Astrocyte of the spinal cord (primary cell): Measurements from ENCODE around the gene PPP1R13B.
"Not testable (repeated sequence)": the region's sequence is repeated elsewhere in the genome, so short reads cannot be mapped to it uniquely, and the experiment has no call there.

Experiments used
- DNase-seq: peaks from one replicate; pipeline ENCODE4 v3.0.0; 2011; ENCODE audit warnings: low read depth, low spot score
- H3K4me3 ChIP-seq: 2 replicates; pipeline ENCODE4 v1.5.1; 2011; ENCODE audit warnings: low read depth, mild to moderate bottlenecking, low read length, moderate library complexity
- in situ Hi-C: cut with HindIII; loops from 2 replicates; pipeline ENCODE4 v1.10.0; 2017; ENCODE audit warnings: low sequenced_read_pairs
- TF ChIP-seq, protein P1 (sequence below): IDR thresholded peaks from 2 replicates; pipeline ENCODE4 v1.5.1; 2012; ENCODE audit warnings: low read depth, mild to moderate bottlenecking, low read length, inconsistent platforms

PPP1R13B gene

DNA sequence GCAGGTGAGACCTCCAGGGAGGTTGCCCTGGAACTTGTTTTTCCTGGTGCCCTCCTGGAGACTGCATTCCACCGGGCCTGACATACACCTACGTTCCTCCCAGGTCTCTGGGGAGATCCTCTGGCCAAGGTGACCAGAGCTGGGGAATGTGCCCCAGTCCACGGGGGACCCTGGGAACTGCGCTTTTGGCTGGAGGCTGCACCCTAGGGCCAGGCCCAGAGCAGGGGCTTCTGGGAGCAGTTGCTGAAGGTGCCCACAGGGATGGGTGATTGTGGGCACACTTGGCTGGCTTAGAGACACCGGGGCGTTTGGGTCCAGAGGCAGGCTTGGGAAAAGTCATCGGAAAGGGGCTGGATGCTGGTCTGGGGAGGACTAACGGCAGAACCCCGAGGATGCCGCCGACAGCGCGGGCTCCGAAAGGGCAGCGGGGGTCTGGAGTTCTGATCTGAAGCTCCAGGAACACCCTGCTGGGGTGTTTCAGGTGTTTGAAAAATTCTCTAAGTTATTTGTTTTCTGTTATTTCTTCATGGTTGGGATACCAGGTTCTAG is 44.4 kb upstream of the PPP1R13B start:
- in situ Hi-C loops, result no loop called here
- TF ChIP-seq, protein P1, sequence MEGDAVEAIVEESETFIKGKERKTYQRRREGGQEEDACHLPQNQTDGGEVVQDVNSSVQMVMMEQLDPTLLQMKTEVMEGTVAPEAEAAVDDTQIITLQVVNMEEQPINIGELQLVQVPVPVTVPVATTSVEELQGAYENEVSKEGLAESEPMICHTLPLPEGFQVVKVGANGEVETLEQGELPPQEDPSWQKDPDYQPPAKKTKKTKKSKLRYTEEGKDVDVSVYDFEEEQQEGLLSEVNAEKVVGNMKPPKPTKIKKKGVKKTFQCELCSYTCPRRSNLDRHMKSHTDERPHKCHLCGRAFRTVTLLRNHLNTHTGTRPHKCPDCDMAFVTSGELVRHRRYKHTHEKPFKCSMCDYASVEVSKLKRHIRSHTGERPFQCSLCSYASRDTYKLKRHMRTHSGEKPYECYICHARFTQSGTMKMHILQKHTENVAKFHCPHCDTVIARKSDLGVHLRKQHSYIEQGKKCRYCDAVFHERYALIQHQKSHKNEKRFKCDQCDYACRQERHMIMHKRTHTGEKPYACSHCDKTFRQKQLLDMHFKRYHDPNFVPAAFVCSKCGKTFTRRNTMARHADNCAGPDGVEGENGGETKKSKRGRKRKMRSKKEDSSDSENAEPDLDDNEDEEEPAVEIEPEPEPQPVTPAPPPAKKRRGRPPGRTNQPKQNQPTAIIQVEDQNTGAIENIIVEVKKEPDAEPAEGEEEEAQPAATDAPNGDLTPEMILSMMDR, result no peak
- no peak overlapping the region for H3K4me3 ChIP-seq
- no peak for DNase-seq

DNA sequence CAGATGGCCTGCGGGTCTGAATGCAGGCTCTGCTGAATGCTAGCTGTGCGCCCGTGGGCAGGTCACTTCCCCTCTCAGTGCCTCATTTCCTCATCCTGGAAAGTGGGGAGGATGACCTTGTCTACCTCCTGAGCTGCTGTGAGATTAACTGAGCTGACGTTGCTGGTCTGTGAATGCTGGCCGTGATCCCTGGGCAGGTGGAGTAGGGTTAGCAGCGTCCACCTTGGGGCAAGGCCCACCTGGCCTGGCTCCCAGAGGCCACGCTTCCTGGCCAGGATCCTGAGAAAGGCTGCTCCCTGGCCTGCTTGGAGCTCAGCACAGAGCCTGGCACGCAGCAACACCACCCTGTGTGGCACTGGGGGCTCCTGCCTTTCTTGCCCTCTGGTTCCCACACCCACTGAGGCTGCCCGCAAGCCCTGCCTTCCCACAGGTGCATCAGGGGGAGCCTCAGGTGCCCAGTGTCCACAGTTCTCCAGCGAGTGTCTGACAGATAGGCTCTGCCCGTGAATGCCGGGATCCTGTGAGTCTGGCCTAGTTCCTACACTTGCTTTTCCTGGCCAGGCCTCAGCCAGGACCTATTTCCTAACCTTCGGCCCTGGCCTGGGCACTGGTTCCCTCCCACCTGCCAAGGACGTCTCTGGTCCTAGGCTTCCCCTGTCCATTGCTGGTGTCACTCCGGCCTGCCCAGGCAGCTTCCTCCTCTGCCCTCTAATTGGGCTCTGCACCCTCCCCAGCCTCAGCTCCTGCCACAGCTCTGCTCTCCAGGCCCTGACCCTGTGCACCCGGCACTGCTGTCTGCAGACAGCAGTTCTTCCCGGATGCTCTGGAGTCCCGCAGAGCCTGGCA is 43.7 kb upstream of the PPP1R13B start:
- in situ Hi-C loops, result no loop called here
- TF ChIP-seq, protein P1, result no peak
- no peak for DNase-seq
- H3K4me3 ChIP-seq, result no peak overlapping the region

DNA sequence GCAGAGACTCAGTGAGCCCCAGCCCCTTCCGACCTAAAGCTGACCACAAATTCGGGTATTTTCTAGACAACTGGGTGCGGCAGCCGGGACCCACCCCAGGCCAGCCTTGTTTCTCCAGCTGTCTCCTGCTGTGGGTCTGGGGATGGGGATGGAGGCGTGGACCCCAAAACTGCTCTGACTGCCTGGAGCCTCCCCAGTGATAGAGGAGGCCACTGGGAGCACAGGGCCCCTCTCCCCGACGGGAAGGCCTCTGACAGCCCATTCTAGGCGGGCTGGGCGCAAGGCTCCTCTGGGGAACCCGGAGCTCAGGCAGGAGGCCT is 42.6 kb upstream of the PPP1R13B start:
- in situ Hi-C loops, result no loop called here
- DNase-seq, result no peak
- H3K4me3 ChIP-seq, result no peak overlapping the region
- TF ChIP-seq, protein P1, result no peak

DNA sequence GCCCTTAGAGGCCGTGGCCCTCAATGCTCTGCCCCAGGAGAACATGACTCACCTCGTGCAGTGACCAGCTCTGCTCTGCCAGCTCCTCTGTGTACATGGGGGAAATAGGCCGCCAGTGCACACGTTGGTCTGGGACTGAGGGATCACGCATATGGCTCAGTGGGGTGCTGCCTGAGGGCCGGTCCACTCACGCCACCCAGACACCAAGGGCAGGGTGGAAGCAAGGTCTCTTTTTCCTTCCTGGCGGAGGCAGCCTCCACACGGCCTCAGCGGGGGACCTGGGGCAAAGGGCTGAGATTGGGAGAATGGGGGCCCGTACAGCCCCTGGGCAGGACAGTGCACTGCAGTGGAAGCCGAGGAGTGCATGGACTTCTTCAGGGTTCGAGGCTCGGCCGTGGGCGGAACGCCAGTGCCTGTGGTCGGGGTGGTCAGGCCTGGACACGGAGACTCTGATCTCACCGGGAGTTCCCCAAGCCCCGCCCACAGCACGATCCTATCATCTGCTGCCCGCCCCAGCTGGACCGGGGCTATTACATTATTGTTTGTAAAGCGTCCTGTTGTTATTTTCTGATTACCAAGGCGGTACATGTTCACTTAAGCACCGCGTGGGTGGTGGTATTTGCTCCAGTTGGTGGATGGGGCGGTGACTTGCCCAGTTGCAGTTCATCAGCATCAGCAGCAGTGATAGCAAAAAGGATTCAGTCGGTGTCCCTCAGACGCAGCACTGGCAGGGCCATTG is 42.1 kb upstream of the PPP1R13B start:
- in situ Hi-C loops, result no loop called here
- H3K4me3 ChIP-seq, result no peak overlapping the region
- TF ChIP-seq, protein P1, result no peak
- no peak for DNase-seq

DNA sequence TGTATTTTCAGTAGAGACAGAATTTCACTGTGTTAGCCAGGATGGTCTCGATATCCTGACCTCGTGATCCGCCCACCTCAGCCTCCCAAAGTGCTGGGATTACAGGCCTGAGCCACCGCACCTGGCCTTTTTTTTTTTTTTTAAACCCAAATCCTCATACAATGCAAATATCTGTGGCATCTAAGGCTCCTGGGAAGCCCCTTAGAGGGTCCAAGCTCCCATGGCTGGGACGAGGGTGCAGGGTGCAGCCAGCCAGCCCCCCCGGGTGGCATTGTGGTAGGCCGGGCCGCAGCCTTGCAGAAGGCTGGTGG is 41.6 kb upstream of the PPP1R13B start:
- H3K4me3 ChIP-seq, in situ Hi-C loops, DNase-seq: not testable (repeated sequence)

DNA sequence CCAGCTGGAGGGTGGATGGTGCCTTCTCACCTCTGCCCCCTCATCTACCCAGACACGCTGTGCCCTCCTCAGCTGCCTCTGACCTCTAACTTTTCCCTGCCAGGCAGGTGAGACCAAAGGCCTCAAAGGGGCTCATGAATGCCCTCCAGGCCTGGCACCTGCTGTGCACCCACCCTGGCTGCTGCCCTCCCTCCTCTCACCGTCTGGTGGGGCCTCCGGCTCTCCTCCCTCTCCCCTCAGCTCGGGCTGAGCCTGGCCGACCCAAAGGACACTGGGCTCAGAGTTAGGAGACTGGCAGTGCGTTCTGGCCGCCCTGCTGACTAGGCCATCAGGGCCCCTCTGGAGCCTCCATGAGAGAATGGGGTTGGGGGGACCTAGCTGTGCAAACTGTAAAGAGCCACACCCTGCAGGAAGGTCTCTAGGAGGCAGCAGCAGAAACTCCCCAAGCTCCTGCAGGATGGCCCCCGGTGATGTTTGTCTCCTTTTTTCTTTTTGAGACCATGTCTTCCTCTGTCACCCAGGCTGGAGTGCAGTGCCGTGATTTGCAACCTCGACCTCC is 40.3 kb upstream of the PPP1R13B start:
- in situ Hi-C loops, result no loop called here
- no peak for DNase-seq
- TF ChIP-seq, protein P1, result no peak
- no peak overlapping the region for H3K4me3 ChIP-seq

DNA sequence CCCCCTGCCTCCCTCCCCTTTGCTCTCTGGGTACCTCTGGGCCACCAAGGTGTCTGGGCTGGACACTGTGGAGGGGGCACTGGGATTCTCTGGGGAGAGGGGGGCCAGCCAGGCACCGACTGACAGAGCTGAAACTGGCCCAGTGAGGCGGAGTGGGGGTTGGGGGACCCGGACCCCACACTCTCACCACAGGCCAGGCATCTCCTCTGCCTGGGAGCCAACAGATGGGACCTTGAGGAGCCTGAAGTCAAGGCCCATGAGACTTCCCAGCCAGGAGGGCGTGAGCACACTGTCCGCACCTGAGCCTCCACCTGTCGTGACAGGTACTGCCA is 39.8 kb upstream of the PPP1R13B start:
- in situ Hi-C loops, result no loop called here
- TF ChIP-seq, protein P1, result no peak
- no peak for DNase-seq

More for the DNA sequence above, 39.8 kb upstream of the PPP1R13B start:
- no peak overlapping the region for H3K4me3 ChIP-seq
